ENCODE results near the gene DUSP15.

DUSP15 gene

DNA sequence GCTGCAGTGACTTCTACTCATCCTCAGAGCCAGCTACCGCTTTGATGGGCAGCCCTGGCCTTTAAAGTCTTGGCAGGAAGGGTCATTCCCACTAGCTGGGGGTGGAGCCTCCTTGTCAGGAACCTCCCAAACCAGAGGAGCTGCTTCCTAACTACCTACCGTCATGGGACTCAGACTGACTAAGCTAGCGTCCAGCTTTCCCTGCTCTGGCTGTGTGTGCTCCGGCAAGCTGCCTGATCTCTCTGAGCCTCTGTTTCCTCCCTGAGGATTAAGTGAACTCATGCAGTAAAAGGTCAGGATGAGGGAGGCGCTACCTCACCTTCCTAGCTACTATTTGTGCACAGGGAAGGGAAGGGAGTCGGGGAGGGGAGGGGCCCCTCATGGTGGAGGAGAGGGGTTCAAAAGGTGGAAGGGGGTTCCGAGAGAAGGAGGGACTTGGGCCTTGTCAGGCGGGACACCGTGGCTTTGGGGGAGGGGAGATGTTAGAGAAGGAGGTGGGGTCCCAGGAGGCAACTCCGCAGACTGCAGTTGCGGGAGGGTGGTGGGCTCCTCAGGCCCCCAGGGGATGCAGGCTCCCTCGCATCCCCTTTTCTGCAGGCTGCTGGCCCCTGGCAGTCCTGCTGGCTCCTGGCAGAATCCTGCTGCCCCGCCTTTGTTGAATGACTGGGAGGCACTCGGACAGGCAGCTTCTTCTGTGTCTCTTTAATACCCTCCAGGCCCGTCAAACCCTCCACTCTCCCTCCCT is 9.8 kb downstream of the DUSP15 start:
- DNase-seq (ENCODE audit: low read depth in 2 of 3, low spot score in 2 of 3), result no peak

GRCh38 chr20:31859998-31860380 is 10.3 kb downstream of the DUSP15 start:
- DNase-seq (ENCODE audit: low read depth in 2 of 3, low spot score in 2 of 3), result no peak

GRCh38 chr20:31859266-31859997 is 10.9 kb downstream of the DUSP15 start:
- DNase-seq (ENCODE audit: low read depth in 2 of 3, low spot score in 2 of 3), result no peak

DNA sequence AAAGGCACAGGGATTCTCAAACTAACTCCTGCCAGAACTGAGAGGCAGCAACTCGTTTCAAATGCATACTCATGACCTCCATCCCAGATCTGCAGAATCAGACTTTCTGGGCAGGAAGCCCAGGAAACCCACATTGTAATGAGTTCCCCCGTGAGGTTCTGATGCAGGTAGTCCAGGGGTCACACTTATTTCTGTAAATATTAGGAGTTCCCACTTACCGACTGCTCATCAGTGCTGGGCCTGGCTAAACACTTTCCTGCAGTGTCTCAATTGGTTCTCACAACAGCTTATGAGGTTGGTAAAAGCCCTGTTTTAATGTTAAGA is 11.6 kb downstream of the DUSP15 start:
- no peak for DNase-seq (ENCODE audit: low read depth in 2 of 3, low spot score in 2 of 3)

GRCh38 chr20:31857861-31858759 is 12.2 kb downstream of the DUSP15 start:
- no peak for DNase-seq (ENCODE audit: low read depth in 2 of 3, low spot score in 2 of 3)

DNA sequence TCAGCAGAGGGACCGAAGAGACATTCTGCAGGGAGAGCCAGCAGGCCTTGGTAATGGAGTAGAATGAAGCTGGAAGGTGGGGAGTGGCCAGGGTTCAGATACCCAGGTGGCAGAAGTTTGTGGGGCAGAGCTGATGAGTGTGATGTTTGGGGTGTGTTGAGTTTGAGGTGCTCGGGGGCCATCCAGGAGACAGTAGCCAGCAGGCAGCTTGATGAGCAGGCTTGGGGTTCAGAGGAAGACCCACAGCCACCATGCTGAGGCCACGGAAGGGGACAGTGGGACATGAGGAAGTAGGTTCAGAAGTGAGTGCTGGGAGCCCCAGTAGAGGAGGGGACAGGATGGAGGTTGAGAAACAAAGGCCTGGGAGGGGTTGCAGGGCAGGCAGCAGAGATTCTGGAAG is 13.8 kb downstream of the DUSP15 start:
- no peak for DNase-seq (ENCODE audit: low read depth in 2 of 3, low spot score in 2 of 3)

GRCh38 chr20:31853481-31853880 is 16.8 kb downstream of the DUSP15 start:
- DNase-seq (ENCODE audit: low read depth in 2 of 3, low spot score in 2 of 3), result no peak

DNA sequence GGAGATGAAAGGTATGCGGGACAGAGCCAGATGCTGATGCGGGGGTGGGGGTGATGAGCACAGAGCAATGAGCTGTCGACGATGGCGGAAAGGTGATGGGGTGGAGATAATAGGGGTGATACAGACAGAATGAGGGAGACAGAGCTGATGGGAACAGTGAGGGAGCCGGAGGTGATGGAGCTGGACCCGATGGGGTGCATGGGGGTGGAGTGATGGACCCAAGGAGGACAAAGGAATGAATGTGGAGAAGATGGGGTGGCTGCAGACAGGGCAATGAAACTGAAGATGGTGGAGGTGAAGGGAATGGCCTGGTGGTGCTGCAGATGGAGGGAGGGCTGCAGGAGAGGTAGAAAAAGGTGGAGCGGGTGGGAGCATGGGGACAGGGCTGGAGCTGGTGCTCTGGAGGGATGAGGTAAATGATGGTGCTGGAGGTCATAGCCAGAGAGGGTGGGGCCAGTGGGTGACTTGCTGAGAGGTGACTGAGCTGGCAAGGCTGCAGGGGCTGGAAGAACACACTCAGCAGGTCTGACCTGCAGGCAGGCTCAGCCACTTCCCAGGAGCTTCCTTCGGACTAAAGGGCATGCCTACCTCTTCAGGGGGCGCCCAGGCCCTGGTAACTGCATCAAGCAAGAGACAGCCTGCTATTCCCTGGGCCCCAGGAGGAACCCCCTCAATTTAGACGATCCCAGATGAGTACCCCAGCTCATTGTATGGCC is 18.9 kb downstream of the DUSP15 start:
- DNase-seq (ENCODE audit: low read depth in 2 of 3, low spot score in 2 of 3), result no peak

- DNase-seq (ENCODE audit: low read depth in 2 of 3, low spot score in 2 of 3), result no peak
Measured at GRCh38 chr20:31849306-31849930, 20.9 kb downstream of the DUSP15 start.

DNA sequence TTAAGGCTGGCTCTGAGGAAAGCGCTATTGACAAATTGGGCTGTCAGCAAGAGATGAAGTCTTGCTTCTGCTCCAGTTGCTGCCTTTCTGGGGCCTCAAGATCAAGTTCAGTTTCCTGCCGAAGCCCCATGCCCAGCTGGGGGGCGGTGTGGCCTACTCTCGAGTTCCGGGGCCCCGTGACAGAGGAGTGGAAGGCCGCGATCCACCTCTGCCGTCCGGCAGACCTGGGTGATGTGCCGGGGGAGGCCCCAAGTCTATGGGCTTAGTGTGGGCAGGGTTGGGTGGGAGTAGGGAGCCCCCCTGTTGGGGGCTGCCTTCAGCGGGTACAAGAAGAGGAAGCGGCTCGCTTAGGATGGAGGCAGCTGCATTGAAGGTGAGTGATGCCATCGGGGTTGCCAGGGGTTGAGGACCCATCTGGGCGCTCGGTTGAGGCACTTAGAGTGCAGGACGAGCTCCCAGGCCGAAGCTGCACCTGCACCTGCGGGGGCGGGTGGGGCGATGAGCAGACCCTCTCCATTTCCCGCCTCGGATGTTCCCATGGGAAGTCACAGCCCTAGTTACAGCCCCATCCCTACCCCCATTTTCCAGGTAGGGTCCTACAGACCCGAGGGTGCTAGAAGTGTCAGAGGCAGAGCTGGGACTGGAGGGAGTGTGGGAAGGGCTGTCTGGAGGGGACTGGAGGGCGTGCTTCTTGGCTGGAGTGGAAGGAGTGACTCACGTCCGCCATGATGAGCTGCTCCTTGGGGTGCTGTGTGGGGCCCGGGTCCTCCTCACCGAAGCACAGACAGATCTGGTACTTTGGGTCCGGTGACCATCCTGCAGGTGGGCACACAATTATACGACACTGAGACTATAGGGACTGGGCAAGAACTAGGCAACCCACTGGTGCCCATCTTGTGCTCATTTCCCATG is 22.0 kb downstream of the DUSP15 start:
- DNase-seq (ENCODE audit: low read depth in 2 of 3, low spot score in 2 of 3), result no peak

DNA sequence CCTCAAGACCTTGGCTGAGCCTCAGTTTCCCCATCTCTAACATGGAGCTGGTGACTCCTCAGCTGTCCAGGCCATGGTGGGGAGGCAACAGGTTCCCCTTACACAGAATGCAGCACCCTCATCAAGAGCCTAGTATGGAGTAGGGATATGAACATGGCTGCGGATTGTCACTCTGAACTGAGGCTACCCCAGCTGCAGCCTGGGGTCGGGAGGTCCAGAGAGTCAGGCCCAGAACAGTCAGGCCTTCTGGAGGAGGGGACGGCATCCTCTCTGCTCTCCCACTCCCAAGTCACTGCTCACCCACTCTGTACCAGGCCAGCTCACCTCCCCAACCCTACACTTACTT is 23.6 kb downstream of the DUSP15 start:
- no peak for DNase-seq (ENCODE audit: low read depth in 2 of 3, low spot score in 2 of 3)

DNA sequence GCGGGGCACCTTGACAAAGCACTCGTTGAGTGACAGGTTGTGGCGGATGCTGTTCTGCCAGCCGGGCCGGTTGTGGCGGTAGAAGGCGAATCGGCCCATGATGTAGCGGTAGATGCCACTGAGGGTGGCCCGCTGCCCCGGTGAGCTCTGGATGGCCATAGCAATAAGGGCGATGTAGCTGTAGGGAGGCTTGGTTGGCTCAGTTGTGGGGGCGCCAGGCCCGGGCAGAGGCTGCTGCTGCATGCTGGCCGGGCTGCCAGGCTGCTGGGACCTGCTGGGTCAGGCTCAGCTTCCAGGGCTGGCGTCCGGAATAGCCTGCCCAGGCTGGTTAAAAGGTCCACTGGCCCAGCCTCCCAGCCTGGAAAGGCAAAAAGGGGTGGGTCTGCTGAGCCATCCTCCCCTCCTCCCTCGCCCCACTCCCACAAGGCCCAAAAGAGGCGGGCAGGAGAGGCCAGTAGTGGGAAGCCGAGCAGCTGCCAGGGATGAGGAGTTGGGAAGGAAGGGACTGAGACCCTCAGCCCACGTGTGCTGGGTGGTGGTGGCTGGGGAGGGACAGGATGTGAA is 24.9 kb downstream of the DUSP15 start, which contains the start of gene FOXS1:
TSS of gene FOXS1 (minus strand) at position 305 of the 564 bp plus-strand sequence. CDS start at position 243, 62 bp downstream.
- no peak for DNase-seq (ENCODE audit: low read depth in 2 of 3, low spot score in 2 of 3)

- DNase-seq (ENCODE audit: low read depth in 2 of 3, low spot score in 2 of 3), result no peak
Measured at GRCh38 chr20:31844737-31845299, 25.5 kb downstream of the DUSP15 start.

DNA sequence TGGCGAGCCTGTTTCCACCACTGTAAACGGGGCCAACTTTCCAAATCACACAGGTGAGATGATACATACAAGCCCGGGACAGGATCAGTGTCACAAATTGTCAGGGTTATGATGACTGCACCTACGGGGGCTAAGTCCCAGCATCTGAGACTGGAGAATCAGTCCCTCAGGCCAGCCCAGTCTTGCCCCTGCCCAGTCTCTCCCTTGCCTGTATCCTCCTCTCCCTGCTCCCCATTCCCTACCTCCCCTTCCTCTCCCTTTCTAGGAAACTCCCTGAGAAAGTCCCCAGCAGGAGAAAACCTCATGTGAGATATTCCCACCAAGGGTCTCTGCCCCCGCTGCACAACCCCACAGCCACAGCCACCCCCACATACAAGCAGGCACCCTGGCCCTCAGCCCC is 26.4 kb downstream of the DUSP15 start:
- DNase-seq (ENCODE audit: low read depth in 2 of 3, low spot score in 2 of 3), result no peak

DNA sequence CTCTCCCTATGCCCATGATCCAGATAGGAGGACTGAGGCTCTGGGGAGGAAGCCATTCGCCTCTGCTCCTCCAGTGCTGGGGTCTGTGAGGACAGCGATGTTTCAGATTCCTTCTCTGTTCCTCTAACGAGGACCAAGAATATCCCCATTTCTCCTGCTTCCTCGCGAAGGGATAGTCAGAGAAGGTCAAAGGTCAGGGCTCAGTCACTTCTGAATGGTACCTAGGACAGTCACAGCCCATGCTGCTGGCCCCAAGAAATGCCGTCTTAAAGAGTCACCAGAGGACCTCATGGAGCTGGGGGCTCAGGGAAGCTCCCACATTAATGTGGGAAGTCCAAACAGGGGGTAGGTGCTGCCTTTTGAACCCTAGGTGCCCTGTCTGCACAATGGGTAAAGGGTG is 27.0 kb downstream of the DUSP15 start:
- no peak for DNase-seq (ENCODE audit: low read depth in 2 of 3, low spot score in 2 of 3)

GRCh38 chr20:31842471-31843157 is 27.7 kb downstream of the DUSP15 start:
- no peak for DNase-seq (ENCODE audit: low read depth in 2 of 3, low spot score in 2 of 3)

DNA sequence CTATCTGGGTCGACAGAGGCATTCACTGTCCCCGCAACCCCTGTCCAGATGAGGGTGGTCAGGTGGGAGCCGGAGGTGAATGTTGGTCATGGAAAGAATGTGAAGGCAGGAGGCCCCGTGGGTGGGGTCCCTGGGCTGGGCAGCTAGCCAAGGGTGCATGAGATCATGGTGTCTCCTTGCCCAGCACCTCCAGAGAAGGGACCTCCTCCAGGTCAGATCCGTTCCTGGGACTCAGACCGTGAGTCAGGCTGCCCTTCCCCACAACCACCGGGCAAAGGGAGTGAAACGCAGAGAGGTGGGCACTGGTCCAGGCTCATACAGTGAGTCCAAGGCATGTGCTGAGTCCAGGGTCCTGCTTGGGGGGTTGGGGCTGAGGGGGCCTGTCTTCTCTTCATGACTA is 28.4 kb downstream of the DUSP15 start:
- no peak for DNase-seq (ENCODE audit: low read depth in 2 of 3, low spot score in 2 of 3)
